C4-2B (cell line): Measurements from ENCODE around the gene PKN3.

Source experiments
- H3K27ac ChIP-seq: fragments of 450-650 bp; 2 replicates; pipeline ENCODE4 v1.5.1; 2017
- ZFX ChIP-seq: fragments of 450-650 bp; IDR thresholded peaks from 2 replicates; pipeline ENCODE4 v1.6.1; 2017
- TF ChIP-seq, protein P1 (sequence below): fragments of 450-650 bp; conservative IDR thresholded peaks from 2 replicates; pipeline ENCODE4 v1.5.1; 2017; ENCODE audit warnings: mild to moderate bottlenecking

The PKN3 gene

DNA sequence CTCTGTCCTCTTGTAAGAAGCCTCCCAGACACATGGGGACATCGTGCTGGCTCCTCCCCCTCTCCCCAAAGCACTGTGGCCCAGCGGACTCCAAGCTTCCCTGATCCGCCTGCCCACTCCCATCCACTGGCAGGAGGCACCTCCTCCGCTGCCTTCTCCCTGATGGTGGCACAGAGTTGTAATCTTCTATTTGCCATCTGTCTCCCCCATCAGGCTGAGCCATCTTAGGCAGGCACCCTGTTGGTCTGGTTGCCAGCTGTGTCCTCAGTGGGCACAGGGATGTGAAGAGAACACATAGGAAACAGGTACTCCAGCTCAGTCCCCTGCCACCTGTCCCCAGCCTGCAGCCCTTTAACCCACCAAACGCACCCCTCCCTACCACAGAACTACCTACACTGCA is 27.0 kb downstream of the PKN3 start:
- TF ChIP-seq, protein P1, sequence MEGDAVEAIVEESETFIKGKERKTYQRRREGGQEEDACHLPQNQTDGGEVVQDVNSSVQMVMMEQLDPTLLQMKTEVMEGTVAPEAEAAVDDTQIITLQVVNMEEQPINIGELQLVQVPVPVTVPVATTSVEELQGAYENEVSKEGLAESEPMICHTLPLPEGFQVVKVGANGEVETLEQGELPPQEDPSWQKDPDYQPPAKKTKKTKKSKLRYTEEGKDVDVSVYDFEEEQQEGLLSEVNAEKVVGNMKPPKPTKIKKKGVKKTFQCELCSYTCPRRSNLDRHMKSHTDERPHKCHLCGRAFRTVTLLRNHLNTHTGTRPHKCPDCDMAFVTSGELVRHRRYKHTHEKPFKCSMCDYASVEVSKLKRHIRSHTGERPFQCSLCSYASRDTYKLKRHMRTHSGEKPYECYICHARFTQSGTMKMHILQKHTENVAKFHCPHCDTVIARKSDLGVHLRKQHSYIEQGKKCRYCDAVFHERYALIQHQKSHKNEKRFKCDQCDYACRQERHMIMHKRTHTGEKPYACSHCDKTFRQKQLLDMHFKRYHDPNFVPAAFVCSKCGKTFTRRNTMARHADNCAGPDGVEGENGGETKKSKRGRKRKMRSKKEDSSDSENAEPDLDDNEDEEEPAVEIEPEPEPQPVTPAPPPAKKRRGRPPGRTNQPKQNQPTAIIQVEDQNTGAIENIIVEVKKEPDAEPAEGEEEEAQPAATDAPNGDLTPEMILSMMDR, result no peak
- TF ChIP-seq ZFX, result no peak

DNA sequence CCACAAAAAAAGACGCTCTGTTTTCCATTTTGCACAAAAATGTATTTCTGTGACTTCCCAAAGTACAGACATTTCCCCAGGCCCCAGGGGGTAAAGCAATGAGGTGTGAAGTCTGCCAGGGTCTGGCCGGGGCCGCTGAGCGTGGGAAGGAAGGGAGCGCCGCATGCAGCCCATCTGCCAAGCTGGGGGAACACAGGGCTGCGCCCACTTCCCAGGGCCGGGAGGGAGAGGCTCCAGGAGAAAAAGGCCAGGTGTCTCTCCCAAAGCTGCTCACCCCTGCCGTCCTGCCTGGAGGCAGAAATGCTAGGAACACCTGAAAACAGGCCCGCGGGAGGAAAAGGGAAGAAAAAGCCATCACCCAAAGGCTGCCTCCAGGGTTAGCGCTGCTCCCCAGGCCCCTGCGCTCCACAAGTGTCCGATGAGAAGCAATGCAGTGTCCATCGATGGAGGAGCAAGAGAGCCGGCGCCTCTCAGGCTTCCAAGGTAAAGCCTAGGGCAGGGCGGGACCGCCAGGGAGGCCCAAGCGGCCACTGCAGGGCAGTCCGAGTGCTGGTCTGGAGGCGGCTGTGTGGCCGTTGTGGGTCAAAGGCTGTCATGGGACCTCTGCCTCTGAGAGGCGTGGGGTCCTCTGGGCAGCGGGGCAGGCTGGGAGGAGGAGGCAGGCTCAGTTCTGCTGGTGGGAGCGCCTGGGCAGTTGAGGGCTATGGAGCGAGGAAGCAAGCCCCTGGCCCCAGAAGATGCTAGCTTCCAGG is 27.6 kb downstream of the PKN3 start:
- H3K27ac ChIP-seq, result no peak overlapping the region
- TF ChIP-seq ZFX, result no peak
- TF ChIP-seq, protein P1, result no peak

More for the DNA sequence above, 27.0 kb downstream of the PKN3 start:
- H3K27ac ChIP-seq, result no peak overlapping the region

DNA sequence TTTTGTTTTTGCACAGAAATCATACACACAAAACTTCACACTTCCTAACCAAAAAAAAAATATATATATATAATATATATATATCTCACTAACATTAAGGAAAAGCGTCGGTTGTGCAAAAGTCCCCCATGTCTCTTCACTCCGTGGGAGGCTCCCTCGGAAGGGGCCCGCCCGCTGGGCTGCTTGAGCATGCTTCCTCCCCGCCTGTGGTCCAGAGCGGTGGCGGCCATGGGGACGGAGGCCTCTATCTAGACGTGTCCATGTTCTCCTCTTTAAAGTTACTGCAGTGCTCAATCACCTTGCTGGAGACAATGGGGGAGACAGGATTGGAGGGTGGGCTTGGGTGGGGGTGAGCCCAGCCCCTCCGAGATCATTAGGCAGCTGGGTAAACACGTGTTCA is 28.8 kb downstream of the PKN3 start:
- TF ChIP-seq ZFX, result no peak
- TF ChIP-seq, protein P1, result no peak
- no peak overlapping the region for H3K27ac ChIP-seq

DNA sequence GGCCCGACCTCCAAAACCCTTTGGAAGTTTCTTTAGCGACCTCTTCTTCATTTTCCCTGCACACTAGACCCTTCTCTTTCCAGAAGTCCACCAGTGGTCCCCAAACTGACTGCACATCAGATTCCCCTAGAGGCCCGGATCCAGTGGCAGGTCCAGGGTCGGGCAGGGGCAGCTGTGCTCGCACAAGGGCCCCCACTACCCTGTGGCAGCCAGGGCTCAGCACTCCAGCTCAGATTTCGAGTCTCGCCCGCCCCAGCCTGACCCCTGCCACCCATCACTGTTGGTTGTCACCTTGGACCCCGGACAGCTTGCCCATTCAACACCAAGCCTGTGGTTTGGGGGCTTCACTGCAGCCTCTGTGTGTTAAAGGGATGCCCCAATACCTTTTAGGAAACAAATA is 29.4 kb downstream of the PKN3 start:
- H3K27ac ChIP-seq, result no peak overlapping the region
- TF ChIP-seq, protein P1, result no peak
- no peak for TF ChIP-seq ZFX

DNA sequence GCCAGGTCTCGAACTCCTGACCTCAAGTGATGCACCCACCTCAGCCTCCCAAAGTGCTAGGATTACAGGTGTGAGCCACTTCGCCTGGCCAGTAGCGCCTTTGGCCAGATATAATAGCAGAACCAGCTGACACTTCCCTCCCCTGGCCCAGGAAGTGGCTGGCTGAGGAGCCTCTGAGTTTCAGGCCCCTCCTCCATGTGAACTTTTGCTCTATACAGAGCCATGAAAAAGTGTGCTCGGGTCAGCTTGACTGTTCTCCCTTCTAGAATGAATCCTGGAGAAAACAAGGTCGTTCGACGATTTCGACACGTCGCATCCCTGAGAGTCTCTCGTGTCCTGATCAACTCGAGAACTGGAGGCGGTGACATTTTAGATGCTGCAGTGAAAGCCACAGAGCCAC is 30.3 kb downstream of the PKN3 start:
- H3K27ac ChIP-seq, result no peak overlapping the region
- TF ChIP-seq, protein P1, result no peak
- no peak for TF ChIP-seq ZFX

DNA sequence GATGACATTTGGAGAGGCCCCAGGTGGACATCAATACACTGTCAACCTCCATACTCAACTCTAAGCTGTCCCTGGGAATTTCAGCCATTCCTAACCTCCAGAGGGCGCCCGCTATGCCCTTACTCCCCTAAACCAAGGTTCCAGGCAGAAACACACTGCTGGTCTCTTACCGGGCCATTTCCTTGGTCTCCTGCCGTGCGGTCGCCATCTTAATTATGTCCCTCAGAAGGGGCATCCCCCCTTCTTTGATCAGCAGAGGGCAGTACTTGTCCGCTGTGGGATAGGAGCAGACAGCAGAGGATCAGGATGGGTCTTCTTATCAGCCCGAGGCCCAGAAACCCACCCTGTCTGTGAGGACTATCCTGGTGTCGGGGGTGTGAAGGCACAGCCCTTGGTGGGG is 31.0 kb downstream of the PKN3 start:
- H3K27ac ChIP-seq, result no peak overlapping the region
- no peak for TF ChIP-seq ZFX
- TF ChIP-seq, protein P1, result peak; percentile 84

DNA sequence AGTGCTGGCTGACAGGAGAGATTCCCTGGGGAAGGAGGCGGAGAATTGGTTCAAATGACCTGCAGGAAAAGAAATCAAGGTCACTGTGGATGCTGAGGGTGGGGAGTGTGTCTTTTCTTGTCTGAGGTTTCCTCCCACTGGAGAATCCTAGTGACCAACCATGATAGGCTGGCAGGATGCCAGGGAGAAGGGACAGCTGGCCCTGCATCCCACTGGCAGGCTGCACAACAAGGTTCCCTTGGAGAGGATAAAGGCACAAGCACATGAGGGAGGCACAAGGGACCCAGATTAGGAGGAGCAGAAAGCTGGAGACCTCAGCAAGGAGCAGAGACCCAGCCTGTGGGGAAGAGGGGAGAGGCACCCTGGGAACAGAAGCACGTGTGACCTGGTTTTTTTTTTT is 33.1 kb downstream of the PKN3 start:
- H3K27ac ChIP-seq, result no peak overlapping the region

More for the DNA sequence above, 33.1 kb downstream of the PKN3 start:
- TF ChIP-seq, protein P1, result no peak
- TF ChIP-seq ZFX, result no peak
